Esophagus squamous epithelium (tissue), 5 donors: ENCODE measurements around the gene STPG1. TPM values are rescaled to one million over a fixed set of nuclear protein-coding genes. Genes with fewer than 3 reads are reported as not detected.

Source experiments
- DNase-seq: peaks from one replicate; lab custom pipeline; 2025; lab: John Stamatoyannopoulos, UW
- H3K27ac ChIP-seq, 4 donors: fragments of 200-600 bp; sonication (generic); one replicate each; pipeline ENCODE4 v1.5.1; 2016 to 2019; ENCODE audit warnings: mild to moderate bottlenecking in 1 of 4
- H3K27me3 ChIP-seq, 4 donors: fragments of 200-600 bp; sonication (generic); 1 replicate in 3 of 4; 2 replicates in 1 of 4; pipeline versions ENCODE4 v1.5.1 to v1.6.0; 2017 to 2021; ENCODE audit warnings: antibody characterized with exemption in 1 of 4
- H3K36me3 ChIP-seq, 3 donors: fragments of 200-600 bp; sonication (generic); one replicate each; pipeline ENCODE4 v1.5.1; 2016 to 2019
- H3K4me1 ChIP-seq, 3 donors: fragments of 200-600 bp; sonication (generic); one replicate each; pipeline ENCODE4 v1.5.1; 2017 to 2019
- H3K4me3 ChIP-seq, 4 donors: fragments of 200-600 bp; sonication (generic); 1 replicate in 3 of 4; 2 replicates in 1 of 4; pipeline ENCODE4 v1.5.1; 2016 to 2019; ENCODE audit warnings: mild to moderate bottlenecking in 2 of 4, moderate library complexity in 1 of 4
- H3K9me3 ChIP-seq, 3 donors: fragments of 200-600 bp; sonication (generic); one replicate each; pipeline ENCODE4 v1.5.1; 2016 to 2019
- CTCF ChIP-seq, 6 experiments: fragments of 450-650 bp in 4 of 6; fragments of 200-600 bp in 2 of 6; sonication (generic) in 2 of 6; IDR thresholded peaks; one replicate each; pipeline ENCODE4 v1.5.1; 2016 to 2019; ENCODE audit warnings: antibody characterized with exemption in 6 of 6, mild to moderate bottlenecking in 4 of 6, moderate library complexity in 4 of 6
- POLR2A ChIP-seq, 4 donors: fragments of 450-650 bp; IDR thresholded peaks; one replicate each; pipeline ENCODE4 v1.6.1; 2017; ENCODE audit warnings: antibody characterized with exemption in 4 of 4, mild to moderate bottlenecking in 4 of 4, moderate library complexity in 3 of 4
- WGBS, 2 donors: methylation state at CpG; one replicate each; pipeline ENCODE4 v1.1.5; 2018; 5-methylcytosine and 5-hydroxymethylcytosine counted together
- intact Hi-C: fragments of 100-400 bp; cut with DNase I; formaldehyde crosslinking; loops from one replicate; pipeline ENCODE4 v1.15.0; 2022
- total RNA-seq, 4 donors: library from RNA; depleted of rRNA; stranded (reverse); fragments of >200 nt; gene quantifications; one replicate each; pipeline ENCODE4 v1.1.0, GENCODE V29; 2016
- donor health status: DM: yes; HTN: yes; CAD: no.

Gene STPG1
- total RNA-seq, 4 donors from 2014 or later, result 2.6 to 6.9 (median 5.6) TPM

GRCh38 chr1:24384251-24385090 is 29.1 kb downstream of the STPG1 start:
- Histone ChIP-seq H3K9me3 (no peaks in the 10 kb centered on the region), H3K27ac (peak overlapping the region; percentile 82 to 90 (median 84)), H3K36me3 (peaks cover 0 to 7% (median 0%) of the 10 kb centered on the region in 3 donors), H3K4me3 (peak overlapping the region in 1 of 4 donors; percentile 16), H3K27me3 (no peaks in the 10 kb centered on the region), H3K4me1 (peaks cover 23 to 98% (median 53%) of the 10 kb centered on the region in 3 donors)
- TF ChIP-seq POLR2A (IDR thresholded peaks at IDR 0.05) (no peak), CTCF (IDR thresholded peaks at IDR 0.05) (no peak)
- no peak for DNase-seq
- WGBS, 2 donors, result 53 to 61% methylated on average over 10 to 13 of the region's 13 CpGs
- intact Hi-C loops, result loop anchor here (5.0 kb wide), 1 partner anchor 62 kb away; no protein-coding TSS in a partner anchor

GRCh38 chr1:24383381-24383940 is 30.1 kb downstream of the STPG1 start:
- H3K27me3 ChIP-seq, result no peaks in the 10 kb centered on the region
- peaks cover 0 to 6% (median 0%) of the 10 kb centered on the region in 3 donors for H3K36me3 ChIP-seq
- intact Hi-C loops, result loop anchor here (5.0 kb wide), 1 partner anchor 61 kb away; no protein-coding TSS in a partner anchor
- TF ChIP-seq CTCF (IDR thresholded peaks at IDR 0.05) (no peak), POLR2A (IDR thresholded peaks at IDR 0.05) (no peak)
- DNase-seq, result no peak
- H3K9me3 ChIP-seq, result no peaks in the 10 kb centered on the region
- H3K27ac ChIP-seq, result peak overlapping the region; percentile 82 to 90 (median 84)
- H3K4me3 ChIP-seq, result no peak overlapping the region
- WGBS, 2 donors, result 55 to 59% methylated on average over 2 of the region's 2 CpGs
- peaks cover 23 to 98% (median 54%) of the 10 kb centered on the region in 3 donors for H3K4me1 ChIP-seq

GRCh38 chr1:24382165-24382577 is 31.4 kb downstream of the STPG1 start:
- WGBS, 2 donors, result 33 to 76% methylated on average over 6 to 8 of the region's 8 CpGs
- intact Hi-C loops, result loop anchor here (5.0 kb wide), 1 partner anchor 60 kb away; no protein-coding TSS in a partner anchor
- Histone ChIP-seq H3K9me3 (no peaks in the 10 kb centered on the region), H3K4me1 (peaks cover 23 to 89% (median 54%) of the 10 kb centered on the region in 3 donors), H3K4me3 (no peak overlapping the region), H3K27ac (peak overlapping the region; percentile 82 to 90 (median 84)), H3K36me3 (no peaks in the 10 kb centered on the region), H3K27me3 (no peaks in the 10 kb centered on the region)
- no peak for TF ChIP-seq POLR2A (IDR thresholded peaks at IDR 0.05)
- no peak for TF ChIP-seq CTCF (IDR thresholded peaks at IDR 0.05)
- no peak for DNase-seq

- peak overlapping the region; percentile 73 to 90 (median 84) for H3K27ac ChIP-seq
- WGBS, 2 donors, result 49 to 86% methylated on average over 2 of the region's 2 CpGs
These were observed 32.3 kb downstream of the STPG1 start for GRCh38 chr1:24381256-24381655.

More at GRCh38 chr1:24381256-24381655, 32.3 kb downstream of the STPG1 start:
- H3K9me3 ChIP-seq, result no peaks in the 10 kb centered on the region
- DNase-seq, result no peak
- intact Hi-C loops, result loop anchor here (5.0 kb wide), 1 partner anchor 59 kb away; no protein-coding TSS in a partner anchor
- no peaks in the 10 kb centered on the region for H3K36me3 ChIP-seq
- H3K27me3 ChIP-seq, result no peaks in the 10 kb centered on the region
- TF ChIP-seq POLR2A (IDR thresholded peaks at IDR 0.05) (no peak), CTCF (IDR thresholded peaks at IDR 0.05) (no peak)
- peaks cover 20 to 80% (median 50%) of the 10 kb centered on the region in 3 donors for H3K4me1 ChIP-seq
- H3K4me3 ChIP-seq, result no peak overlapping the region
